Right lobe of liver (tissue), 6 donors: ENCODE results near the gene SSBP2. TPM values are rescaled to one million over a fixed set of nuclear protein-coding genes. Genes with fewer than 3 reads are reported as not detected.

Experiments used
- ATAC-seq, 4 donors: fragments of 200-7000 bp; cut with Tn5 transposase; one replicate each; pipeline ENCODE4 v1.9.1; 2020; ENCODE audit warnings: mild to moderate bottlenecking in 4 of 4, moderate library complexity in 4 of 4
- DNase-seq, 3 donors: peaks; one replicate each; pipeline ENCODE4 v3.0.0-alpha.2; 2020
- H3K27ac ChIP-seq, 3 donors: fragments of 200-600 bp; one replicate each; pipeline ENCODE4 v1.8.0; 2022
- H3K27me3 ChIP-seq, 2 donors: fragments of 200-600 bp; one replicate each; pipeline ENCODE4 v1.8.0; 2022
- H3K36me3 ChIP-seq, 4 donors: fragments of 200-600 bp; sonication (generic) in 1 of 4; one replicate each; pipeline versions ENCODE4 v1.5.1 to v1.8.0; 2017 to 2022; ENCODE audit warnings: control low read depth in 1 of 4
- H3K4me1 ChIP-seq, 4 donors: fragments of 200-600 bp; sonication (generic) in 1 of 4; one replicate each; pipeline versions ENCODE4 v1.5.1 to v1.8.0; 2017 to 2022; ENCODE audit warnings: control low read depth in 1 of 4
- H3K4me3 ChIP-seq, 3 donors: fragments of 200-600 bp; one replicate each; pipeline ENCODE4 v1.8.0; 2022
- H3K9me3 ChIP-seq, 4 donors: fragments of 200-600 bp; sonication (generic) in 1 of 4; one replicate each; pipeline versions ENCODE4 v1.5.1 to v1.8.0; 2017 to 2022; ENCODE audit warnings: control low read depth in 1 of 4
- CTCF ChIP-seq, 4 donors: fragments of 200-600 bp in 3 of 4; fragments of 450-650 bp in 1 of 4; IDR thresholded peaks; one replicate each; pipeline versions ENCODE4 v1.5.1 to v1.8.0; 2016 to 2022; ENCODE audit warnings: antibody characterized with exemption in 4 of 4, mild to moderate bottlenecking in 2 of 4
- POLR2A ChIP-seq: fragments of 450-650 bp; IDR thresholded peaks from one replicate; pipeline ENCODE4 v1.6.1; 2017; ENCODE audit warnings: antibody characterized with exemption, mild to moderate bottlenecking
- WGBS: methylation state at CpG from one replicate; pipeline ENCODE4 v1.1.6; 2018; ENCODE audit warnings: low coverage, low lambda C conversion rate; ENCODE audit not compliant: insufficient coverage; ENCODE audit errors: missing lambda C conversion rate; 5-methylcytosine and 5-hydroxymethylcytosine counted together
- intact Hi-C, 2 donors: fragments of 100-400 bp; cut with DNase I; formaldehyde crosslinking; loops; one replicate each; pipeline versions ENCODE4 v1.11.2 to v1.14.1; 2022
- total RNA-seq, 6 experiments: library from RNA; depleted of rRNA in 2 of 6; stranded (reverse); fragments of >200 nt in 2 of 6; fragmentation: NEBNext Ultra II Directional in 3 of 6; extraction: Animal tissue kit (Norgen Biotek cat#: 25700) in 3 of 6; gene quantifications; one replicate each; pipeline versions ENCODE4 v1.1.0 to v1.2.4, GENCODE V29; 2016 to 2023
- donor health status: DM: no; HTN: yes; CAD: no.
- donor health status: DM: no; HTN: no; CAD: no.
- donor health status: DM: no; HTN: no; CAD: no.
- donor health status: DM: no; HTN: yes; CAD: no.
- donor health status: DM: no; HTN: yes; CAD: no.

The SSBP2 gene
- total RNA-seq, 6 experiments from 2014 or later: 2.0 to 4.8 (median 3.7) TPM

GRCh38 chr5:81728301-81728700 lies 22.6 kb downstream of the SSBP2 start:
- 86% methylated on average over 3 of the region's 3 CpGs for WGBS

GRCh38 chr5:81726297-81726696 lies 24.6 kb downstream of the SSBP2 start:
- Histone ChIP-seq H3K27me3 (no peaks in the 10 kb centered on the region), H3K36me3 (no peaks in the 10 kb centered on the region), H3K4me3 (no peak overlapping the region), H3K9me3 (no peaks in the 10 kb centered on the region), H3K27ac (no peak overlapping the region), H3K4me1 (no peaks in the 10 kb centered on the region)
- TF ChIP-seq POLR2A: no peak
- ATAC-seq (no peak), DNase-seq (no peak)
- intact Hi-C loops: no loop called here
- no CpG with 5 or more reads among the region's 1 CpG for WGBS

More at GRCh38 chr5:81728301-81728700, 22.6 kb downstream of the SSBP2 start:
- Histone ChIP-seq H3K9me3 (no peaks in the 10 kb centered on the region), H3K4me1 (no peaks in the 10 kb centered on the region), H3K36me3 (no peaks in the 10 kb centered on the region), H3K27ac (no peak overlapping the region), H3K27me3 (no peaks in the 10 kb centered on the region), H3K4me3 (no peak overlapping the region)
- ATAC-seq: no peak
- TF ChIP-seq POLR2A (no peak), CTCF (IDR thresholded peaks at IDR 0.05) (no peak)
- intact Hi-C loops: no loop called here
- DNase-seq: no peak

GRCh38 chr5:81724571-81724970 lies 26.3 kb downstream of the SSBP2 start:
- intact Hi-C loops: no loop called here
- 59% methylated on average over 5 of the region's 5 CpGs for WGBS

GRCh38 chr5:81724108-81724507 lies 26.8 kb downstream of the SSBP2 start:
- Histone ChIP-seq H3K4me3 (no peak overlapping the region), H3K36me3 (no peaks in the 10 kb centered on the region), H3K27ac (no peak overlapping the region), H3K9me3 (no peaks in the 10 kb centered on the region), H3K27me3 (no peaks in the 10 kb centered on the region), H3K4me1 (no peaks in the 10 kb centered on the region)
- intact Hi-C loops: no loop called here
- WGBS: 67% methylated on average over 1 of the region's 1 CpG
- DNase-seq (no peak), ATAC-seq (no peak)
- no peak for TF ChIP-seq POLR2A
- TF ChIP-seq CTCF (IDR thresholded peaks at IDR 0.05): no peak

More at GRCh38 chr5:81724571-81724970, 26.3 kb downstream of the SSBP2 start:
- H3K9me3 ChIP-seq: no peaks in the 10 kb centered on the region
- H3K4me3 ChIP-seq: no peak overlapping the region
- no peaks in the 10 kb centered on the region for H3K4me1 ChIP-seq
- H3K27me3 ChIP-seq: no peaks in the 10 kb centered on the region
- ATAC-seq (no peak), DNase-seq (no peak)
- no peak for TF ChIP-seq POLR2A
- no peak for TF ChIP-seq CTCF (IDR thresholded peaks at IDR 0.05)
- H3K36me3 ChIP-seq: no peaks in the 10 kb centered on the region
- H3K27ac ChIP-seq: no peak overlapping the region

GRCh38 chr5:81721049-81721448 lies 29.8 kb downstream of the SSBP2 start:
- intact Hi-C loops: no loop called here
- Histone ChIP-seq H3K4me3 (no peak overlapping the region), H3K4me1 (no peaks in the 10 kb centered on the region), H3K9me3 (no peaks in the 10 kb centered on the region), H3K27ac (no peak overlapping the region), H3K27me3 (no peaks in the 10 kb centered on the region), H3K36me3 (no peaks in the 10 kb centered on the region)
- WGBS: 55% methylated on average over 2 of the region's 2 CpGs
- DNase-seq: no peak
- no peak for TF ChIP-seq POLR2A
- no peak for TF ChIP-seq CTCF (IDR thresholded peaks at IDR 0.05)
- ATAC-seq: no peak
